Measurements from ENCODE around the gene LARP4B.

LARP4B gene

DNA sequence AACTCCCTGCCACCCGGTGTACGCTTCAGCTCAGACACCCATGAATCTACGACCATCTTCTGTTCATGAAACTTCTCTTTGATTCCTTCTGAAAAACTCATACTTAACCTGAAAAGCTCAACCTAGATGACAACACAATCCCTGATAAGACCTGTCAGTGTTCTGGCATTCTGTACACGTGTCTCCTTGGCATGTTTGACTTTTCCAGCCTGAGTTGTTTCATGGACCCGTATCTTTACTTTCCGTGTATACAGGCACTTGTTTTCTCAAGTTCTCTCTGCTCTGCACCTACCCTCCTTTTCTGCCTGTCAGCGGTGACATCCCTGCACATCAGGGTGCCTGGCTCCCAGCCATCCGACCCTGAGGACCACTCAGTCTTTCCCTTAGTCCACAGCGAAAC lies 103.3 kb downstream of the LARP4B start:
- DNase-seq (ENCODE audit: low read depth in 2 of 2): no peak

GRCh38 chr10:824946-825345 lies 106.6 kb downstream of the LARP4B start:
- DNase-seq (ENCODE audit: low read depth in 2 of 2): no peak

DNA sequence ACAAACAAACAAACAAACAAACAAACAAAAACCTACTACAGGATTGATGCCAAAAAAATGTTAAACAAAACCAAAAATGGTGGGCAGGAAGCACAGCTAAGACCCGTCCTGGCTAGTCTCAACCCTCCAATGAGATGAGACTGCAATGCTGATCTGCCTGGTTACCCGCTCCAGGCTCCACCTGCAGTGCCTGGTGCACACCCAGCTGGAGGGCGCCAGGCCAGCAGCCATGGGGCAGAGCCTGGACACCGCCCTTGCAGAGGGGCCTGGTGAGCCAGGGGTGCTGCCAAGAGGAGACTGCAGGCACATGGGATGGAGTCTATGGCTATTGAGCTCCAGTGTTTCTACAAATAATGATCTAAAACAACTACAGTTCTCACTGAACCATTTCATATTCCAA lies 107.0 kb downstream of the LARP4B start:
- no peak for DNase-seq (ENCODE audit: low read depth in 2 of 2)

- DNase-seq (ENCODE audit: low read depth in 2 of 2): no peak
These were observed 108.7 kb downstream of the LARP4B start for GRCh38 chr10:822661-823367.

DNA sequence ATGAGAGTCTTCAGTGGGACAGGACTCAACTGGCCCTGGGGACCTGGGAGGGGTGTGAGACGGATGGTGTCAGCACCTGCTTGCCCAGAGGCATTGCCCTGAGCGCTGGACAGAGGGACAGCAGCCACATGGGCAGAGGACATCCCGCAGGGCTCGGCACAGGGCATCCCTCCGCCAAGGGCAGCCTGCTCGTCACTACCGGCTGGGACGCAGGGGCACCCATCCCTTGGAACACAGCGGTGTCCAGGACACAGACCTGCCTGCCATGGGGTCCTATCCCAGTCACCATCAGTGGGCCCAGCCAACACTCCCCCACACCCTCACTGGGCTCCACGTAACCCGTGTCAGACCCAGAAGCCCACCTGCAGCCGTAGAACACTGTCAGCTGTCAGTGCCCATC lies 109.3 kb downstream of the LARP4B start:
- no peak for DNase-seq (ENCODE audit: low read depth in 2 of 2)

GRCh38 chr10:821322-821721 lies 110.2 kb downstream of the LARP4B start:
- no peak for DNase-seq (ENCODE audit: low read depth in 2 of 2)

GRCh38 chr10:819816-820215 lies 111.7 kb downstream of the LARP4B start:
- DNase-seq (ENCODE audit: low read depth in 2 of 2): no peak

GRCh38 chr10:819326-819725 lies 112.2 kb downstream of the LARP4B start:
- DNase-seq (ENCODE audit: low read depth in 2 of 2): no peak

DNA sequence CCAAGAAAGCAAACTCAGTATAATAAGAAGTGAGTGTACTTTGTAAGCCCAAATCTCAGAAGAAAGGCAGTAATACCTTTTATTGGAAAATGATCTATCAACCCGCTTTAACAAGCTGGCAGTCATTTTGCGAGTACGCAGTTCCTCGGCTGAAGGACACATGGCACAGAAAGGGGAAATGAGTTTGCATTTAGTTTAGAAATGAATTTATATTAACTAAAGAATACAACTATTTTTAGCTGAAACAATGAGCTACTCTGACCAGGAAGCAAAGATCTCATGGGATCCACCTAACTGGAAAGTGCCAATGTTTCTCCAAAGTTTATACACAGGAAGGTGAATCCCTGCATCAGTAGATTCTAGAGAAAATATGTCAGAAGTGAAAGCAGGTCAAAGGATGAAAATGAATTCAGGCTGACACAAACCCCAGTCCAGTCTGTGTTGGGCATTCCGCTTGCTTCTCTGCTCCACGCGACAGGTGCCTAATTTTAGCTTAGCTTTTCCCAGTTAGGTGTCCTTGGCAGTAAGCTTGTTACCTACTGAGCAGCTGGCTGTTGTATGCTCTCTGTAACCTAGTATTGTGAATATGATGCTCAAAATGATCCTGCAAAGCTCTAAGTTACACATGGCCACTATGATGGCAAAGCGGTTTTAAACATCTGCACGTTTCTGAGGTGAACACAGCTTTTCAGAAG lies 112.8 kb downstream of the LARP4B start:
- DNase-seq (ENCODE audit: low read depth in 2 of 2): no peak

DNA sequence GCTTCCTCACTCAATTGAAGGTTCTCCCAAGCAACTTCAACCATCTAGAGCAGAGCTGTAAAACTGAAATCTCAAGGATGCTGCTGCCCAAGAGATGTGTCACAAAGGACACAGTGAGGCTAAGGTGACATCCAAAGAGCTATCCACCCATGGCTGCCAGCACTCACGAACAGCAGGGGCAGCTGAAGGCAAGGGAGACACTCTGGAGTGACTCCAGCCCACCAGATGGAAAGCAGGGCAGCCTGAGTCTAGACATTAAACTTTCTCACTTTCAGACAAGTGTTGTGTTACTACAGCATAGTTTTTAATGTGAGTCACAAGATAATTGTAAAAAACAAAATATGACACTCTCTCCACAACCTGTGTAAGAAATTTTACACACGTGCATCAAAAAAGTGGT lies 113.5 kb downstream of the LARP4B start:
- no peak for DNase-seq (ENCODE audit: low read depth in 2 of 2)

DNA sequence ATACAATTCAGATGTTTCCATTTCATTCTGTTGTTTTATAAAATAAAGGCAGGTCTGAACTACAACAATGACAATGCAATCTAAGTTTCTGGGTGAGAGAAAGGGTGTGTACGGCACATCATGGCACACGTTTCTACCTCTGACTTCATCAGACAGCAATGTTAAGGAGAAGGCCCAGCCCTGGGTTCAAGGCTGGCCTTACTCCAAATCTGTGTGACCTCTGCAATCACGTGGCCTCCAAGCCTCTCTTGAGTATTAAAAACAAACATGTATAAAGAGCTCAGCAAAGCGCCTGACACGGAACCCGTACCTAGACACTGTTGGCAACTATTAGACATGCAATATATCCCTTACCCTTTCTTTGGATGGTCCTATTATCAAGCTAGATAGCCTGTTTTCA lies 114.1 kb downstream of the LARP4B start:
- no peak for DNase-seq (ENCODE audit: low read depth in 2 of 2)

GRCh38 chr10:816958-817357 lies 114.5 kb downstream of the LARP4B start:
- DNase-seq (ENCODE audit: low read depth in 2 of 2): no peak

- no peak for DNase-seq (ENCODE audit: low read depth in 2 of 2)
These were observed 115.4 kb downstream of the LARP4B start for GRCh38 chr10:816091-816477.

- no peak for DNase-seq (ENCODE audit: low read depth in 2 of 2)
These were observed 116.0 kb downstream of the LARP4B start for GRCh38 chr10:815338-816090.

- no peak for DNase-seq (ENCODE audit: low read depth in 2 of 2)
These were observed 116.8 kb downstream of the LARP4B start for GRCh38 chr10:814536-815302.

GRCh38 chr10:813286-813685 lies 118.2 kb downstream of the LARP4B start:
- DNase-seq (ENCODE audit: low read depth in 2 of 2): no peak

GRCh38 chr10:812787-813186 lies 118.7 kb downstream of the LARP4B start:
- no peak for DNase-seq (ENCODE audit: low read depth in 2 of 2)

DNA sequence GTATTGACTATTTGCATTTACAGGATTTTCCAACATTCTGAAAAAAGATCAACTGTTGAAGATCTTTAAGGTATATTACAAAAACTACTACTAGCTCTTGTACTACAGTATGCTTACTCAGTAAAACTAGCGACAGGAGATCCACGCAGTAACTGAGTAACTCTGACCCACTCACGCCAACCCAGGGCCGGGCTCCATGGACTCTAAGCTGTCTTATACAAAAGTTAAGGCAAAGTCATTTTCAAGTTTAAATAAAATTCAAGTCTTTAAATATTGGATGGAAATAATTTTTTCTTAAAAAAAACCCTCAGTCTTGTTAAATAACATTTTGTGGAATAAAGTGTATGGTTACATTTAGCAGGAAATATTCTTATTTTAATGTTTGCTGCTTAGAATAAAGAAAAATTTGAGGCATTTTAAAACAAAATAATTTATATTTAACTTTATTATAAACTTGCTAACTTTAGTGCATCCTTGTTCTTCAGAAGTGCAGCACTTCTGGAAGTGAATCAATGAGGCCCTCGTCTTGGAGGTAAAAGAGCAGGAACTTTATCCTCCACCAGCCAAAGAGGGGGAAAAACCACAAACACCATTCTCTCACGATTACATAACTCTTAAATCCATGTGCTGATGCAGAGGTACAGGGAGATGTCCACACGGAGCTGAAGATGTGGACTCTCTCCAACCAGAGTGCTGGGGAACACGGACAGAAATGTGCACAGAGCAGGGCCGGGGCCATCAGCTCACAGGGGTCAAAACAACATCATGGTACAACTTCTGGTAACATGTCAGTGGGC lies 119.9 kb downstream of the LARP4B start:
- DNase-seq (ENCODE audit: low read depth in 2 of 2): no peak

- no peak for DNase-seq (ENCODE audit: low read depth in 2 of 2)
These were observed 121.1 kb downstream of the LARP4B start for GRCh38 chr10:810351-810846.

- no peak for DNase-seq (ENCODE audit: low read depth in 2 of 2)
These were observed 121.7 kb downstream of the LARP4B start for GRCh38 chr10:809671-810350.

DNA sequence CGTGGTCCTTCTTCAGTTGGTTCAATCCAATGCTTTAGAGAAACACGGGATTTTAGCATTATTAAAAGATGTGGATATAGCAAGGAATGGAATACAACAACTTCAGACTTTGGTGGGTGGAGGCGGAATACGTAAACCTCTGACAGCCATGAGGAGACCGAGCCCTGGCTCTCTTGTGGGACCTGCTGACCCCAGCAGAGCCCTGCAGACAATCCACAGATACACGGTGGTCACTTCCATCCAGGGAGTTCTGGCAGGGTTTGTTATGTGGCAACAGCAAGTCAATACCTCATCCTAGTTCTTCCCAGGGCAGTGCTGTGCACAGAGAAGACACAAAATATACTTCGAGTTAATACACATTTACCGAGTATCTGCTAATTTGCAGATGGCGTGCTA lies 123.5 kb downstream of the LARP4B start:
- DNase-seq (ENCODE audit: low read depth in 2 of 2): no peak
